Keratinocyte (primary cell): Measurements from ENCODE around the gene RAD23B. TPM values are rescaled to one million over a fixed set of nuclear protein-coding genes. Genes with fewer than 3 reads are reported as not detected.

ENCODE experiments used
- DNase-seq: peaks from one replicate; pipeline ENCODE4 v3.0.0-alpha.2; 2011; ENCODE audit warnings: low read depth, missing footprints, low spot score
- FAIRE-seq: peaks from 2 replicates; lab custom pipeline; 2011; peaks lifted over from hg19 to GRCh38; lab: Jason Lieb, UNC
- H2AFZ ChIP-seq: 2 replicates; pipeline ENCODE4 v1.6.0; 2012; ENCODE audit warnings: low read length, control low read depth, inconsistent platforms; ENCODE audit not compliant: control insufficient read depth
- H3K27ac ChIP-seq: 2 replicates; pipeline ENCODE4 v1.5.1; 2011; ENCODE audit warnings: low read length; ENCODE audit not compliant: control insufficient read depth, insufficient read depth
- H3K27me3 ChIP-seq: 3 replicates; pipeline ENCODE4 v1.6.0; 2011; ENCODE audit warnings: low read length; ENCODE audit not compliant: control insufficient read depth, insufficient read depth; ENCODE audit errors: extremely low read depth
- H3K36me3 ChIP-seq, 2 experiments: 2 replicates in 1 of 2; 3 replicates in 1 of 2; pipeline ENCODE4 v1.5.1; 2011; ENCODE audit warnings: low read length in 2 of 2, mild to moderate bottlenecking in 1 of 2; ENCODE audit not compliant: control insufficient read depth in 2 of 2, insufficient read depth in 2 of 2; ENCODE audit errors: extremely low read depth in 1 of 2
- H3K4me1 ChIP-seq: 3 replicates; pipeline ENCODE4 v1.5.1; 2011; ENCODE audit warnings: low read length; ENCODE audit not compliant: control insufficient read depth, insufficient read depth; ENCODE audit errors: extremely low read depth
- H3K4me2 ChIP-seq: 3 replicates; pipeline ENCODE4 v1.6.0; 2011; ENCODE audit warnings: low read depth, low read length; ENCODE audit not compliant: control insufficient read depth, insufficient read depth; ENCODE audit errors: extremely low read depth
- H3K4me3 ChIP-seq, 3 experiments: fragments of 200-600 bp in 1 of 3; sonication (generic) in 1 of 3; 2 replicates in 2 of 3; 3 replicates in 1 of 3; pipeline ENCODE4 v1.5.1; 2011 to 2016; ENCODE audit warnings: low read length in 3 of 3, mild to moderate bottlenecking in 3 of 3, control low read depth in 2 of 3, inconsistent platforms in 1 of 3, low read depth in 1 of 3, mixed read lengths in 1 of 3, mixed run types in 1 of 3, moderate library complexity in 1 of 3; ENCODE audit not compliant: control insufficient read depth in 2 of 3, insufficient read depth in 2 of 3; ENCODE audit errors: extremely low read depth in 1 of 3
- H3K79me2 ChIP-seq: 2 replicates; pipeline ENCODE4 v1.6.0; 2012; ENCODE audit warnings: low read length; ENCODE audit not compliant: control insufficient read depth, insufficient read depth
- H3K9ac ChIP-seq: 3 replicates; pipeline ENCODE4 v1.6.0; 2011; ENCODE audit warnings: low read length; ENCODE audit not compliant: control insufficient read depth, insufficient read depth; ENCODE audit errors: extremely low read depth
- H3K9me1 ChIP-seq: 3 replicates; pipeline ENCODE4 v1.6.0; 2011; ENCODE audit warnings: low read length; ENCODE audit not compliant: control insufficient read depth, insufficient read depth; ENCODE audit errors: extremely low read depth
- H3K9me3 ChIP-seq: 2 replicates; pipeline ENCODE4 v1.5.1; 2012; ENCODE audit warnings: low read depth, low read length; ENCODE audit not compliant: control insufficient read depth
- H4K20me1 ChIP-seq: 3 replicates; pipeline ENCODE4 v1.6.0; 2011; ENCODE audit warnings: low read length; ENCODE audit not compliant: control insufficient read depth, insufficient read depth; ENCODE audit errors: extremely low read depth
- CTCF ChIP-seq, 3 experiments: IDR thresholded peaks in 1 of 3; conservative IDR thresholded peaks in 1 of 3; optimal IDR thresholded peaks in 1 of 3; 2 replicates in 2 of 3; 3 replicates in 1 of 3; pipeline versions ENCODE3 to v1.5.1; 2011; ENCODE audit warnings: low read length in 3 of 3, mild to moderate bottlenecking in 3 of 3, moderate library complexity in 2 of 3, control low read depth in 1 of 3, inconsistent platforms in 1 of 3; ENCODE audit not compliant: insufficient read depth in 2 of 3; ENCODE audit errors: extremely low read depth in 1 of 3
- EZH2 ChIP-seq: IDR thresholded peaks from one replicate; pipeline ENCODE4 v1.6.1; 2012; ENCODE audit warnings: inconsistent platforms, mild to moderate bottlenecking, low read length, moderate library complexity
- dilution Hi-C: fragments of 300-500 bp; cut with MboI; formaldehyde crosslinking; loops from one replicate; pipeline ENCODE4 v1.7.0; 2020; ENCODE audit warnings: low sequenced_read_pairs; ENCODE audit not compliant: extremely low pct_ligation_motif_present
- polyA plus RNA-seq, 5 experiments: library from polyadenylated mRNA; depleted of rRNA in 3 of 5; stranded (reverse) in 3 of 5; stranded (forward) in 1 of 5; unstranded in 1 of 5; fragments of >200 nt; gene quantifications; 1 replicate in 1 of 5; 2 replicates in 3 of 5; 3 replicates in 1 of 5; pipeline versions ENCODE4 v1.2.1 to v1.2.3, GENCODE V29; 2011 to 2012; ENCODE audit warnings: missing spikeins in 2 of 5, low read depth in 1 of 5, low replicate concordance in 1 of 5

The RAD23B gene
- polyA plus RNA-seq, 1 donor (not counting 4 experiments of a cell fraction or from before 2014, with no cell fraction given), result 168 TPM

GRCh38 chr9:107274096-107274495 lies 9.0 kb upstream of the RAD23B start:
- H3K27ac ChIP-seq, result peak overlapping the region; percentile 24
- no peak overlapping the region for H3K4me2 ChIP-seq

GRCh38 chr9:107274953-107275422 lies 8.1 kb upstream of the RAD23B start:
- H3K4me1 ChIP-seq, result peaks cover 20% of the 10 kb centered on the region
- H3K9ac ChIP-seq, result no peak overlapping the region
- no peaks in the 10 kb centered on the region for H4K20me1 ChIP-seq
- no peaks in the 10 kb centered on the region for H3K27me3 ChIP-seq
- TF ChIP-seq EZH2, result no peak
- no peak for TF ChIP-seq CTCF (optimal IDR thresholded peaks at IDR 0.05 in 1 of 3, IDR thresholded peaks at IDR 0.05 in 1 of 3, conservative IDR thresholded peaks at IDR 0.05 in 1 of 3; ENCODE audit: extremely low read depth in 1 of 3, insufficient read depth in 2 of 3, low read length in 3 of 3)
- no peak overlapping the region for H3K4me2 ChIP-seq
- H3K9me3 ChIP-seq, result no peaks in the 10 kb centered on the region
- dilution Hi-C loops, result no loop called here
- H2AFZ ChIP-seq, result no peak overlapping the region
- no peaks in the 10 kb centered on the region for H3K9me1 ChIP-seq
- H3K4me3 ChIP-seq, result no peak overlapping the region
- peak overlapping the region; percentile 33 for H3K27ac ChIP-seq
- peak; percentile 96 for FAIRE-seq
- H3K79me2 ChIP-seq, result no peaks in the 10 kb centered on the region
- no peaks in the 10 kb centered on the region for H3K36me3 ChIP-seq
- peak; percentile 93 for DNase-seq

More at GRCh38 chr9:107274096-107274495, 9.0 kb upstream of the RAD23B start:
- no peak overlapping the region for H3K4me3 ChIP-seq
- no peak for FAIRE-seq
- H3K27me3 ChIP-seq, result no peaks in the 10 kb centered on the region
- no peak for TF ChIP-seq EZH2
- peak in 1 of 3 experiments; percentile 8 for TF ChIP-seq CTCF (optimal IDR thresholded peaks at IDR 0.05 in 1 of 3, IDR thresholded peaks at IDR 0.05 in 1 of 3, conservative IDR thresholded peaks at IDR 0.05 in 1 of 3; ENCODE audit: extremely low read depth in 1 of 3, insufficient read depth in 2 of 3, low read length in 3 of 3)
- H2AFZ ChIP-seq, result no peak overlapping the region
- H4K20me1 ChIP-seq, result no peaks in the 10 kb centered on the region
- dilution Hi-C loops, result no loop called here
- no peaks in the 10 kb centered on the region for H3K9me1 ChIP-seq
- no peaks in the 10 kb centered on the region for H3K79me2 ChIP-seq
- H3K36me3 ChIP-seq, result no peaks in the 10 kb centered on the region
- no peaks in the 10 kb centered on the region for H3K9me3 ChIP-seq
- DNase-seq, result no peak
- H3K9ac ChIP-seq, result no peak overlapping the region
- peaks cover 18% of the 10 kb centered on the region for H3K4me1 ChIP-seq
